Upper lobe of right lung (tissue), 1 donor: ENCODE results near the gene DNAH10. TPM values are rescaled to one million over a fixed set of nuclear protein-coding genes. Genes with fewer than 3 reads are reported as not detected.

Experiments
- ATAC-seq: fragments of 200-7000 bp; cut with Tn5 transposase; one replicate; pipeline ENCODE4 v1.9.1; 2020; ENCODE audit warnings: mild to moderate bottlenecking, moderate library complexity
- DNase-seq: peaks from one replicate; pipeline ENCODE4 v3.0.0-alpha.2; 2020
- H3K27ac ChIP-seq: fragments of 200-600 bp; one replicate; pipeline ENCODE4 v1.8.0; 2022
- H3K27me3 ChIP-seq: fragments of 200-600 bp; one replicate; pipeline ENCODE4 v1.8.0; 2022; ENCODE audit warnings: mild to moderate bottlenecking
- H3K36me3 ChIP-seq: fragments of 200-600 bp; one replicate; pipeline ENCODE4 v1.8.0; 2022
- H3K4me1 ChIP-seq: fragments of 200-600 bp; one replicate; pipeline ENCODE4 v1.8.0; 2022
- H3K4me3 ChIP-seq: fragments of 200-600 bp; one replicate; pipeline ENCODE4 v1.8.0; 2022; ENCODE audit warnings: mild to moderate bottlenecking
- H3K9me3 ChIP-seq: fragments of 200-600 bp; one replicate; pipeline ENCODE4 v1.8.0; 2022
- intact Hi-C: fragments of 100-400 bp; cut with DNase I; formaldehyde crosslinking; loops from one replicate; pipeline ENCODE4 v1.11.0; 2022
- total RNA-seq: library from RNA; stranded (reverse); fragmentation: NEBNext Ultra II Directional; extraction: Animal tissue kit (Norgen Biotek cat#: 25700); gene quantifications from one replicate; pipeline ENCODE4 v1.2.1, GENCODE V29; 2021
- TF ChIP-seq, protein P1 (sequence below): fragments of 200-600 bp; IDR thresholded peaks from one replicate; pipeline ENCODE4 v1.8.0; 2022; ENCODE audit warnings: antibody characterized with exemption
- donor health status: DM: no; HTN: yes; CAD: no; lungs with severe emphysema.

The DNAH10 gene
- total RNA-seq, 1 donor from 2014 or later = 0.23 TPM

DNA sequence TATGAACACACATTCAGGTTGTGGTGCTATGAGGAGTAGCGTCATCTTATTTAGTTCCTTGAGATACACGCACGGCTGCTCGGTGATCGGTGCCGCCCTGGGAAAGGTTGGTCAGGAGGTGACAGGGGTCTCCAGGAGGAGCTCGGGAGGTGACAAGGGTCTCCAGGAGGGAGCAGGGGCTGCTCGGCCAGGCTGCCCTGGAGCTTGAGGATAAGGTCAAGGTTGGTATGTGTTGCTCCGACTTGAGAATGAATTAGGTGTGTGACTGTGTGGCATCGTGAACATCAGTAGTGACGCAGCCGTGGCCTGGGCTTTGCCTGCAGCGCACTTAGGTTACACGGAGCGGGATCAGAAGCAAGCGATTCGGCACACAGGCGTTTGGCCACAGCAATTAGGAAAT lies 174.4 kb downstream of the DNAH10 start:
- Histone ChIP-seq H3K27me3 (no peaks in the 10 kb centered on the region), H3K9me3 (no peaks in the 10 kb centered on the region), H3K27ac (no peak overlapping the region), H3K4me3 (no peak overlapping the region), H3K4me1 (peaks cover 16% of the 10 kb centered on the region), H3K36me3 (peaks cover 23% of the 10 kb centered on the region)
- TF ChIP-seq, protein P1, sequence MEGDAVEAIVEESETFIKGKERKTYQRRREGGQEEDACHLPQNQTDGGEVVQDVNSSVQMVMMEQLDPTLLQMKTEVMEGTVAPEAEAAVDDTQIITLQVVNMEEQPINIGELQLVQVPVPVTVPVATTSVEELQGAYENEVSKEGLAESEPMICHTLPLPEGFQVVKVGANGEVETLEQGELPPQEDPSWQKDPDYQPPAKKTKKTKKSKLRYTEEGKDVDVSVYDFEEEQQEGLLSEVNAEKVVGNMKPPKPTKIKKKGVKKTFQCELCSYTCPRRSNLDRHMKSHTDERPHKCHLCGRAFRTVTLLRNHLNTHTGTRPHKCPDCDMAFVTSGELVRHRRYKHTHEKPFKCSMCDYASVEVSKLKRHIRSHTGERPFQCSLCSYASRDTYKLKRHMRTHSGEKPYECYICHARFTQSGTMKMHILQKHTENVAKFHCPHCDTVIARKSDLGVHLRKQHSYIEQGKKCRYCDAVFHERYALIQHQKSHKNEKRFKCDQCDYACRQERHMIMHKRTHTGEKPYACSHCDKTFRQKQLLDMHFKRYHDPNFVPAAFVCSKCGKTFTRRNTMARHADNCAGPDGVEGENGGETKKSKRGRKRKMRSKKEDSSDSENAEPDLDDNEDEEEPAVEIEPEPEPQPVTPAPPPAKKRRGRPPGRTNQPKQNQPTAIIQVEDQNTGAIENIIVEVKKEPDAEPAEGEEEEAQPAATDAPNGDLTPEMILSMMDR = no peak
- no peak for DNase-seq
- intact Hi-C loops = no loop called here
- ATAC-seq = no peak

DNA sequence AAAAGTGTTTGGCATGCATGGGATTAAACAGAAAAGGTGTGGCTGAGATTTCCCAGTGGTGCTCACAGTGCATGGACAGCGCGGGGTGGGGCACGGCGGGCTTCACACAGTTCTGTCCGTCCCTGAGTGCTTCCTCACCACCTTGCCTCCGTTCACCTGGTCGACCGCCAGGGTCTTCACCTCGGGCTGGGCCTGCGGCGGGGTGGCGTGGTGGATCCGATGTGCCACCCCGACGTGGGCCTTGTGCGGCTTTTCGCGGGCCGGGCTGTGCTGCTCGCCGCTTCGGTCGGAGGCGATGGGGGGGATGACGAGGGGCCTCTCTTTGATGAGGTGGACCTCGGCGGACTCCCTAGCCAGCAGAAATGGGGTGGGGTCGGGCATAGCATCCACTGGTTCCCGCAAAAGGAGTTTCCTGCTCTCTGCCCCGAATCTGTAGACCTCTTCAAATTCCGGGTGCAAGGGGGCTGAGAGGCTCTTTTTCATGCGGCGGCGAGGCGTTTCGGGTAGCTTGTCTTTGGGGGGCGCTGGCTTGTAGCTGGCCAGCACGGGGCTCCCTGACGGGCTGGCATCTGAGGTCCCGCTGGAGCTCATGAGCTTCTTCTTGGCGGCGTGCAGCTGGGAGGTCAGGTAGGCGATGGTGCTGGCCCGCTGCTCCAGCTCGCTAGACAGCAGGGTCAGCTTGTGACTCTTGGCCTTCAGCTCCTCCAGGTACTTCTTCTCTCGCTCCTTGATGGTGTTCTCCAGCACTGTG lies 175.0 kb downstream of the DNAH10 start:
- Histone ChIP-seq H3K4me3 (no peak overlapping the region), H3K4me1 (peaks cover 16% of the 10 kb centered on the region), H3K27ac (peak overlapping the region; percentile 59), H3K27me3 (no peaks in the 10 kb centered on the region), H3K36me3 (peaks cover 27% of the 10 kb centered on the region), H3K9me3 (no peaks in the 10 kb centered on the region)
- ATAC-seq (no peak), DNase-seq (peak; percentile 59)
- intact Hi-C loops = no loop called here
- TF ChIP-seq, protein P1 = no peak

DNA sequence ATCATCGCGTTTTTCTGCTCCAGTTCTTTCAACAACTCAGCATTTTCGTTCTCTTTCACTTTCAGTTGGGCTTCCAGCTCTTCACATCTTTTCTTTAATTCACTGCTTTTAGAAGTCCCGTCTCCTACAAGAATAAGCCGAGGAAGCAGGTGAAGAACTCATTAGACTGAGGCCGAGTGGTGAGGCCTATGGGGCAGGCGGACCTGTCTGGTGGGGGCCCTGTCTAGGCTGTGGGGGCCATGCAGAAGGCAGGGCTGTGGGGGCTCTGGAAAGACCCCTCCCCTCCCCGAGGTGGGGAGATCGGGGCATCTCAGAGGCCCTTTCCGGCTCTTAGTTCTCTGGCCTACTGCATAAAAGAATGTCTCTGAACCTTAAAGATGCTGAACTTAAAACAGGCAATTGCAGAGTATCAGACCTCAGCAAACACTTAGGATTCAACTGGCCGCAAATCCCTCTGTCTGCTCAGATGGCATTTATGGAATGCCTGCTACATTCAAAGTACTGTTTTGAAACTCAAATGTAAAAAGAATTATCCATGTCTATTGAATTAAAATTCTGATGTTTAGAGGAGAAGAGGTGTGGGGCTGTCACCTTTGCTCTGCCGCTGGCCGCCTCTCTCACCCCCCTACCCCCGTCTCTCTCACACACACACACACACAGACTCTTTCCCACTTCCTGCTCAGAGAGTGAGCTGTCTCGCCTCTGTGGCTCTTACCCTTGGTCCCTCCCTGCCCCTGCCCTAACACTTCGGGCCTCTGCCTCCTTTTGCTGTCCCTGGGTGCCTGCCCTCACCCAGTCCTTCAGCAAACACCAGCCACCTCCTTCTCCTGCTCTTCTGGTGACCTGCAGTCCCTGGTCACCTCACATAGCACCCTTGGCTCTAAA lies 175.8 kb downstream of the DNAH10 start:
- Histone ChIP-seq H3K36me3 (peaks cover 35% of the 10 kb centered on the region), H3K4me1 (peaks cover 16% of the 10 kb centered on the region), H3K9me3 (no peaks in the 10 kb centered on the region), H3K27me3 (no peaks in the 10 kb centered on the region), H3K27ac (peak overlapping the region; percentile 59), H3K4me3 (no peak overlapping the region)
- intact Hi-C loops = no loop called here
- TF ChIP-seq, protein P1 = no peak
- no peak for DNase-seq
- ATAC-seq = peak; percentile 74

DNA sequence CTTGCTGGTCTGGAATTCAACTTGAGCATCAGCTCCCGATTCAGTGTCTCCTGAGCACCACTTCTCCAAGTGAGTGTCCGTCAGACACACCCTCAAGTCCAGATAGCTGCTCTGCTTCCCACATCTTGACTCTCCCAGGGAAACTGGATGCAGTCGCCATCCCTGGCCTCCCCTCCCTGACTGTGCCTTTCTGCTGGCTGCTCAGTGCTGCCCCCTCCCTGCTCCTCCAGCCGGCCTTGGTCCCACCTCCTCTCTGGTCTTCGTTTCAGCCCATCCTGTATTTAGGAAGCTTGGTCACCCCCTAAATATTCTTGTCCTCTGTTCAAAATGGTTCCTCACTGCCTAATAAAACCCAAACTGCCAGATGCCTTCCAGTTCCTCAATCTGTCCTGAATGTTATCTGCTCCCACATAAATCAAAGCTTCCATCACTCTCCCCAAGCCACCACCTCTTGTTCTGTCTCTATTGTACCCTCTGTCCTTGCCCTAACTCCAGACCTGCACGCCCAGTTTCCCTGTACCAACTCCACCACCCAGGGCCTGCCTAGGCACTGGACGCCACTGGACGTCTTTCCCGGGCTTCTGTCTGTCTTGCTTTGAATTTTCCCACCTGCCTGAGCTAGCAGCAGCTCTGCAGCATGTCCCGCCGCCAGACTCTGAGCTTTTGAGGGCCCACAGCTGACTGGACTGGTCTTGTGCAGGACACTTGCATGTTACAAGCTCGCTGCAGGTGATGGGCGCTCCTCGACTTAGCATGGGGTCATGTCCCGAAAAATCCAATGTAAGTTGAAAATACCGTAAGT lies 176.8 kb downstream of the DNAH10 start:
- peaks cover 39% of the 10 kb centered on the region for H3K36me3 ChIP-seq

More for the DNA sequence above, 176.8 kb downstream of the DNAH10 start:
- peaks cover 16% of the 10 kb centered on the region for H3K4me1 ChIP-seq
- H3K4me3 ChIP-seq = no peak overlapping the region
- peak overlapping the region; percentile 59 for H3K27ac ChIP-seq
- no peaks in the 10 kb centered on the region for H3K9me3 ChIP-seq
- intact Hi-C loops = no loop called here
- ATAC-seq (no peak), DNase-seq (no peak)
- TF ChIP-seq, protein P1 = peak; percentile 28
- no peaks in the 10 kb centered on the region for H3K27me3 ChIP-seq
